Anterior cingulate cortex (tissue), 58 donors: Measurements from ENCODE around the gene PRDM11.

Experiments
- DNase-seq, 58 donors: peaks; one replicate each; lab custom pipeline; 2025; lab: John Stamatoyannopoulos, UW

PRDM11 gene

DNA sequence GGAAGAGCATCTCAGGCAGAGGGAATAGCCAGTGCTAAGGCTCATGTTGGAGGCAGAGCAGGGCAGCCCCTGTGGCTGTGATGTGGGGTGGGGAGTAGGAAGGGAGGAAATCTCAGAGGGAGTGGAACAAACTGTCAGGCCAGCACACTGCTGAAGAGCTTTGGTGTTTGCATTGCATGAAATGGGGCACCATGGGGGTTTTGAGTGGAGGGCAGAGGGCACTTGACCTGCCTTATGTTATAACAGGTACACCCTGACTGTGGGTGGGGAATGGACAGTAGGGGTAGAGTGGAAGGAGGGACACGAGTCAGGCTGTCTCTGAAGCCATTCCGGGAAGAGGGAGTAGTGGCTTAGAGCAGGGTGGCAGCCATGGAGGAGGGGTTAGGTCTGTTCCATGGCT is 24.0 kb downstream of the PRDM11 start:
- DNase-seq = no peak

DNA sequence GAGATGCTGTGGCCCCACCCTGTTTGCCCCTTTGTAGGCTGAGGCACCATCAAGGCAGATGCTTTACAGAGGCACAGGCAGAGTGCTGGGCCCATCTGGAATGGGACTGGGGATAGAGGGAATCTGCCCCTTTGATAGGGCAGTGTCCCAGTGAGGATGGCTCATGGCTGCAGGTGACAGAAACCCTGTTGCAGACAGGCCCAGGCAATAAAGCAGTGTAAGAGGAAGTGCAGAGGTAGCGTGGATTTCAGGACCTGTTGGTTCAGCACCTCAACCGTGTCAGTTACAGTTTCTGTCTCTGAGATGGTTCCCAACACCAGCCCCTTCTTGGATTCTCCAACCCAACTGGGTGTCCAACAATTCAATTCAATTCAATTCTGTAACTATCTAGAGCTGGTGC is 25.1 kb downstream of the PRDM11 start:
- DNase-seq = no peak

DNA sequence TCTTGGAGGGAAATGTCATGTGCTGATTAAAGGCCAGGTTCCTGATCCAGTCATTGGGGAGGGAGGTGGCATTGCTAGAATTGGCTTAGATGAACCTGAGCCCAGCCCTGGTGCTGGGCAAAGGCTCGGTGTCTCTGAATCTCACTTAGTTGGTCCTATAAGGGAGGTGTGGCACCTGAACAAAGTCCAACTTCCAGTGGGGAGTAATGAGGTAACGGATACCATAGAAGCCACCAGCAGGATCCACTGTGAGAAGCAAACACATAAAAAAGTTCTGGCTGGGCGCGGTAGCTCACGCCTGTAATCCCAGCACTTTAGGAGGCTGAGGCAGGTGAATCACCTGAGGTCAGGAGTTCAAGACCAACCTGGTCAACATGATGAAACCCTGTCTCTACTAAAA is 26.6 kb downstream of the PRDM11 start:
- no peak for DNase-seq

DNA sequence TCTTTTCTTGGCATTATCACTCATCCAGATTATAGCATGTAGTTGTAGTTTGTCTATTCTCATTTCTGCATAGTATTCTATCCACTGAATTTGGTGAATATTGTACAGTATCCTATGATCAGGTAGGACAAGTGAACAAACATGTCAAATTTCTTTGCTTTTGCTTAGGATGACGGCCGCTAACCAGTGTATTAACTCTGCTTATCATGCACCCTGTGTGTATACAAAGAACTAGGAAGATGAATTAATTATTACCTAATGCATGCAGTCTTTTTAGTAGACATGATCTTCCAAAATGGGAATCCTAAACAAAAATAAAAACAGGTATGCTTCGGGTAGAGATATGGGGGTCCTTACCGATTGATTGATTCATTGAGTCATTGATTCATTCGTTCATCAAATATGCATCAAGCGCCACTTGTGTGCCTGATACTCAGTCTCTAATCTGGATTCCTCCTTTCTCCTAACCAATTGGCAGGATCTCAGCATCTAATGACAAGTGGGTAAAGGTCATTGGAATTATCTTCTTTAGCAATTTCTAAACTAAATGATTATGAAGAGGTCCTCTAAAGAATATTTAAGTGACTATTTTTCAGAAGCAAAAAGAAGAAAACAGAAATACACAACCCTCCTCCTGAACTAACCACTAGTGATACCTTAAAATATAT is 27.9 kb downstream of the PRDM11 start:
- DNase-seq = no peak

DNA sequence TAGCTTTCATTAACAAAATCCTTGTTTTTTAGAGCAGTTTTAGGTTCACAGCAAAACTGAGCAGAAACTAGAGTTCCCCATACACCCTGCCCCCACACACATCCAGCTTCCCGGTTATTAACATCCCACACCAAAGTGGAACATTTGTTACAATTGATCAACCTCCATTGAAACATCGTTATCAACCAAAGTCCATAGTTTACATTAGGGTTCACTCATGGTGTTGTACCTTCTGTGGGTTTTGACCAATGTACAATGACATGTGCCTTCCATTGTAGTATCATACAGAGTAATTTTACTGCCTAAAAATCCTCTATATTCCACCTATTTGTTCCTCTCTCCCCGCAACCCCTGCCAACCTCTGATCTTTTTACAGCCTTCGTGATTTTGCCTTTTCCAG is 28.5 kb downstream of the PRDM11 start:
- DNase-seq = no peak

DNA sequence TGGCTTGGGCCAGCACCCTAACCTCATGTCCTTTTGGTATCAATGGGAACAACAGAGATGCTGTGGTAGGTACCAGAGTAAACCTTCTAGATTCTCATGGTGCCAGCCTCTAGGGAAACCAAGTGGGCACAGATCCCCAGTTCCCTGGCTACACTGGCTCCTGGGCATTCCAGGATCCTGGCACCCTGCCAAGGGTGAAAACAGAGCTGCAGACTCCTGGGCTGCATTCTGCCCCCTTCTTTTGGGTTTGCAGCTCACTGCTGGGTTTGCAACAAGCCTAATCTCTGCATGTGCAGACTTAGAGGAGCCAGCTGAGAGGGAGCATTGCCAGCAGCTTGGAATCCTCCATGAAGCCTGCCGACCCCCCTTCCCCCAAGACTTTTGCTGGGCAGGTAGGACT is 30.6 kb downstream of the PRDM11 start:
- peak in 1 of 58 donors; percentile 31 for DNase-seq

DNA sequence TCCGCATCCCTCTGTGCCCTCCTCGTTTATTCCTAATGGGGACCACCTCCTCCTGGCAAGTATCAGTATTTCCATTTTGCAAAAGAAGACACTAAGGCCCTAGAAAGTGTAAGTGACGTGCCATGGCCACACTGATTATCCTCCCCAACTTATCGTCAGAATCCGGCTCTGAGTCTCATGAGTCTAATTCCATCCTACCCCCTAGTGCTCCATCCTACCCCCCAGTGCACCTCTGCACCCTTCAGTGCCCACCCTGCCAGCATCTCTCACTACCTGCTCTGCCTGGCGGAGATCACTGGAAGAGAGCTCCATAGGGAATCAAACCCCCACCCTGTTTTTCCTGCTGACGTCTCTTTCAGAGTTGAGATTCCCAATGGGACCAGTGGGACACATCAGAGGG is 31.8 kb downstream of the PRDM11 start:
- DNase-seq = no peak

DNA sequence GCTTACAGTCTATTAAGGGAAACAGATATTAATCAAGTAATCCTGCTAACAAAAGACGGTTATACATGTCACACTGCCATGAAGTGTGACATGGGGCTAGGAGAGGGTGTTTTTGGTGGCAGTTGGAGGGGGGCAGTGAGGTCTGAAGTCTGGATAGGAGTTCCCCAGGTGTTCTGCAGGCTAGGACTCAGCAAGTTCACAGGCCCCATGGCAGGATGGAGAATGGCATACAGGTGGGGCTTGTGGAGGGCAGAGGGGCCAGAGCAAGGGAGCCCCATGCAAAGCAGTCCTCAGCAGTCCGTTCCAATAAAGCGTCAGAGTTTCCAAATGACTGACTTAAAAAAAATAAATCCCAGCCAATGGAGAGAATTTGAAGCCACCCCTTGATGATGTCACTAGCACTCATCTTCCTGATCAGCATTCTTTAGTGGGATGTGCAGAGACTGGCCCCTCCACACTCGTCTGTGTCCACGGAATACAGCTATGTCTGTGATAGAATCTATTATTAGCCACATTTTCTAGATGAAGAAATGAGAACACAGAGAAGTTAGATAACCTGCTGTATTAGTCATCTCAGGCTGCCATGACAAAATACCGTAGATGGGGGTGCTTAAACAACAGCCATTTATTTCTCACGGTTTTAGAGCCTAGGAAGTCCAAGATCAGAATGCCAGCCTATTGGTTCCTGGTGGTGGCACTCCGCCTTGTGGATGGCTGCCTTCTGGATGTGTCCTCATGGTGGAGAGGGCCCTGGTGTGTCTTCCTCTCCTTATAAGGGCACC is 32.6 kb downstream of the PRDM11 start:
- DNase-seq = peak in 6 of 58 donors; percentile 15 to 57 (median 42)

DNA sequence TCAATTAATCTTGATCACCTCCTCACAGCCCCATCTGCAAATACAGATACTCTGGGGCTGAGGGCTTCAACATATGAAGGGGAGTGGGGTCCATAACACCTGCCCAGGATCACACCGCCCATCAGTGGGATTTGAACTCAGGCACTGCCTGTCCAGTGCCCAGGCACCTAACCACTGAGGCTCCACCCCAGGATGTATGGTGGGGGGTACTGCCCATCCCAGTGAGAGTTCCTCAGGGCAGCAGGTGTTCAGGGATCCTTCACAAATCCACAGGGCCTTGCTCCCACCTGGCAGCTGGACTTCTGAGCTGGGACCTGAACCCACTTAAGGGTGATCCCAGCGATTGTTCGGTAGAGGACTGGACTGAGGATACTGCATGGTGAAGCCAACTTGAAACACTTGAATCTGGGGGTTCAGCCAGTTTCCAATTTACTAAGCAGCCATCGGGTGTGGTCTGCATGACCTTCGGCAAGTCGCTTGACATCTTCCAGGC is 33.3 kb downstream of the PRDM11 start:
- DNase-seq = no peak

DNA sequence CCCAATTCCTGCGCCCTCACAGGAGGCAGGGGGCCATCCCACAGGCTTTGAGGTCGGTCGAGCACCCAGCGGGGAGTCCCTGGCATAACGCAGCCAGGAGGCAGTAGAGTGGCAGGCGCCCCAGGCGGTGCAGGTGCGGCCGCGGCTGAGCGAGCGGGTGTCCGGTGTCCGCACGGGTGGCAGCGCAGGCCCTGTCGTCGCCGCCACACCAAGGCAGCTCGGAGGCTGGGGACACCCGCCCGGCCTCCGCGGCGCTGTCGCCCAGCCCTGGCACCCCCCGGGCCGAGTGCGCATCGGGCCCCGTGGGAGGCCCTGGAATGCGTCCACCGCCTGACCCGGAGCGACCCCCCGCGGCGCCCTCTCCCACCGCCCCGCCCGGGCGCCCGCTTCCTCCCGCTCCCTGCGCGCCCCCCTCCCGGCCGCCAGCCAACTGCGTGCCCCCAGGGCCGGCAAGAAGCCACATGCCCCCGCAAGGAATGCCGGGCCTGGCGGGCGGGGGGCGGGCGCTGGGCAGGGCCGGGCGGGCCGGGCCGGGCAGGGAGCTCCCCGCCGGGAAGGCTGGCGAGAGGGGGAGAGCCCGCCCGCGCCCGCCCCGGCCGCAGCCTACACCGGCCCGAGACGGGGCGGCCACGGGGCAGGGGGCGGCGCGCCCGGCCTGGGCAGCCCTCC is 33.9 kb downstream of the PRDM11 start:
- peak in 17 of 58 donors; percentile 31 to 68 (median 45) for DNase-seq

DNA sequence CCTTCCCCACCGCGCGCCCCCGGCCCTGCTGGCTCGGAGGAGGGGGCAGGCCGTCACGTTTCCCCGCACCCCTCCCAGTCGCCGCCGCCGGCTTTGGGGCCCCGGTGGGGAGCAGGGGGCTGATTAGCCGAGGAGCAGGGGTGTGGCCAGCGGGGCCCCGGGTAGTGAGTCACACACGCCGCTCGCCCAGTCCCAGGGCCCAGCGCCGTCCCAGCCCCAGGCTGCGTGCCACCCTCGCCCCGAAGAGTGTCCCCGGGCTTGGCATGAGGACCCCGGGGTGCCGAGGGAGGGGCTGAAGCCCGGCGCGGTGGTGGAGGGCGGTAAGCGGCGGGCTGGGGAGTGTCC is 34.4 kb downstream of the PRDM11 start:
- peak in 4 of 58 donors; percentile 47 to 70 (median 59) for DNase-seq

DNA sequence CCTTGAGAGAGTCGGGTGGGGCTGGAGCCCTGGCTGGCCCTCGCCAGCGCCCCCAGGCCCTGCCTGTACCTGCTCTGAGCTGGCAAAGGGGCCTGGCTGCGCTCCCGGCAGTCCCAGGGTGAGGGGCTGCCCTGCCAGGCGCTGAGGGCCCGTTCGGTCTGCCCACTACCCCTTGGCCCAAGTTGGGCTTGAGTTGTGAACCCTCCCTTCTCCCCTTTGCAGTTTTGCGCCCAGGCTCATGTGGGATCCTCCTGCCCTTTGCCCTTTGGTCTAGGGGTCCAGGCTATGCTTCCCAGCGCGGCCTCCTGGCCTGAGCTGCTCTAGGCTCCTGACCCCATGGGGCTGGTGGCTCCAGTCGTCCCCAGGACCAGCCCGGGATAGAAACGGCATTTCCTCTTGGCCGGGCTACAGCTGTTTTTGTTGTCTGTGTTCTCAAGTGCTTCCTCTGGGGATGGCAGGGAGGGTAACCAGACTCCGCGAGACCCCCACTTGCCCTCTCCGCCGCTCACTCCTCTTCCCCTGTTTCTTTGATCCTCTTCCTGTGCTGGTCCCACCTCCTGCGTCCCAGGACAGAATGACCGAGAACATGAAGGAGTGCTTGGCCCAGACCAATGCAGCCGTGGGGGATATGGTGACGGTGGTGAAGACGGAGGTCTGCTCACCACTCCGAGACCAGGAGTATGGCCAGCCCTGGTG is 34.9 kb downstream of the PRDM11 start:
- DNase-seq = no peak

DNA sequence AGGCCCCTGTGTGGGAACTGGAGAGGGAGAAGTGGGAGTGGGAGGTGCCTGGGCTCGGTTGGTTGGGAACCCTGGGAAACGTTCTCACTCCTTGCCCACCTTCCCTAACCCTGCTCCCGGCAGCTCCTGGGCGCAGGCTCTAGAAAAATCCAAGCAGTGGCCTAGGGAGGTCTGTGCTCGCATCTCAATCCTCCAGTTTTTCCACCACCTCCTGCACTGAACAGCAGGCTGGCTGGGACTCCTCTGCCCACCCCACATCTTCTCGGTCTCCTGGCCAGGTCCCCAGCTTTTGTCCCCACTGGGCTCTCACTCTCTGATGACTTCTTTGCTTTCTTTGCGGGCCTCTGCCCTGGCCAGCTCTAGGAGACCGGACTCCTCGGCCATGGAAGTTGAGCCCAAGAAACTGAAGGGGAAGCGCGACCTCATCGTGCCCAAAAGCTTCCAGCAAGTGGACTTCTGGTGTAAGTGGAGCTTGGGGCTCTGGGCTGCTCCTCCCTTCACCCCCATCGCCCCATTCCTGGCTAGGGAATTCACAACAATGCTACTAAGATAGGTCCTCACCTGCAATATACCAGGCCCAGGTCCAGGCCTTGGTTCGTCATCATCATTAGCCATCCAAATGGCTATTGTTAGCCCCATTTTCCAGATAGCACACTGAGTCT is 35.6 kb downstream of the PRDM11 start:
- DNase-seq = no peak

DNA sequence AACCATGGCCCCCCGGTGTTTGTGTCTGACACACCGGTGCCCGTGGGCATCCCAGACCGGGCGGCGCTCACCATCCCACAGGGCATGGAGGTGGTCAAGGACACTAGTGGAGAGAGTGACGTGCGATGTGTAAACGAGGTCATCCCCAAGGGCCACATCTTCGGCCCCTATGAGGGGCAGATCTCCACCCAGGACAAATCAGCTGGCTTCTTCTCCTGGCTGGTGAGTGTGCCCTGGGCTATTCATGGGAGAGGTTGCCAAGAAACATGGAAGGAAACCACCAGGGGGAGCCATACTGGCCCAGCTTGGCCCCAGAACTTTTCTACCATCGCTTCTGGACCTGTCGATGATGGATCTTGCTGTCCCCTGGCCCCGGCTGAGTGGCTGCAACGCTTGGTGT is 36.5 kb downstream of the PRDM11 start:
- DNase-seq = peak in 1 of 58 donors; percentile 15

DNA sequence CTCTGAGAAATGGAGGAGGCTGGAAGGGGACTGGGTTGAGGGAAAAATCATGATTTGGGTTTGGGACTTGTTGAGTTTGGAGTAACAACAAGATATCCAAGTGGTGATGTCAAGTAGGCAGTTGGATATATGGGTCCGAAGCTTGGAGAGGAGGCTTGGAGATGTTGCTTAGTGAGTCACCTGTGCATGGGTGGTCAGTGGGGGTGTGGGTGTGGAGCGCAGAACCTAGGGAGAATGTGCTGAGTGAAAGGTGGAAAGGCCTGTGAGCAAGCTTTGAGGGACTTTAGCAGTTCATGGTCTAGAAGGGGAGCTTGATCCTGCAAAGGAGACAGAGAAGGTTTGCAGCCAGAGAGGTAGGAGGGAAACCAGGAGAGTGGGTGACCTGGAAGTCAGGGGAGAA is 38.2 kb downstream of the PRDM11 start:
- DNase-seq = no peak

DNA sequence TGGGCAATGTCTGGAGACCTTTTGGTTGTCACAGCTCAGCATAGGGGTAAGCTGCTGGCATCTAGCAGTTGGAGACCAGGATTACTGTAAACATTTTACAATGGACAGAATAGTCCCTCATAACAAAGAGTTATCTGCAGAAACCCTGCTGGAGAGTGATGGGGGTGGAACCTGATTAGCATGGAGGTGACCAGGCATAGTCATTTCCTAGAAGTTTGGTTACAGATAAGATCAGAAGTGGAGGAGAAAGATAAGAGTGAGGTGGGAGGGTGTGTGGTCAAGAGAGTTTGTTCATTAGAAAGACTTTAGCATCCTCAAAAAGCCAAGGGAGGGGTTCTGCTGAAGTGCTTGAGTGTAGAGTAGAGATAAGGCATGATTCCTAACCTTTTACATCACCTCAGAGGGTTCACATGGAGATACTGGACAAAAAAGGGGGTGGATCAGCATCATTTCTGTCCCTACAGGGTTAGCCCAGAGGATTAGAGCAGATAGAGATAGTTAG is 38.8 kb downstream of the PRDM11 start:
- no peak for DNase-seq

DNA sequence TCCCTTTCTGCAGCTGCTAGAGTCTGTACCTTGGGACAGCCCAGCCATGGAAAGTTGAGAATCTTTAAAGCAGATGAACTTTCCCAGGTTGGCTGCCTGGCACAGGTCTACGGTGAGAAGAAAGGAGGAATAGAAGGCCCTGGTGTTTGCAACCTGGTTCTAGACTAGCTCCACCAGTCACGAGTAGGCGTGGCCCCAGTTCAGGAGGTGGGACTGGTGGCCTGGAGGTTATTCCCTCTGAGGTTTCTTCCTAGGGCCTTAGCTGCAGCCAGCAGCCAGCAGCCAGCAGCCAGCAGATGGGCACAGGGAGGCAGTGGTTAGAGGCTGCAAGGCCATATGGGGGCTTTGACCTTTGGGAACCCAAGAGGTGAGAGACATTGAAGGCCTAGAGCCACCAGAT is 40.9 kb downstream of the PRDM11 start:
- DNase-seq = no peak

DNA sequence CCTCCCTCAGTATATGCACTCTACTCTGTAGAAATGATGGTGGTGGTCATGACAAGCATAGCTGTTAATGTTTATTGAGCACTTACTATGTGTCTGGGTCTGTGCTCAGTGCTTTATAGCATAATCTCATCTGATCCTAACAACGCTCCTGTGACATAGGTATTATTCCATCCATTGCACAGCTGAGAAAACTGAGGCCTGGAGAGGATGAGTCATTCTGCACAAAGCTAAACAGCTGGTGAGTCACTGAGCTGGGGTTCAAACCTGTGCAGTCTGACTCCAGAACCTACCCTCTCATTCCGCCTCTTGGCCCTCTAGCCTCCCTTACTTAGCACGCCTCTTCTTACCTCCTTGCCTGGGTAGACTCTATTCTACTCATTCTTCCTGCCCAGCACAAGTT is 41.7 kb downstream of the PRDM11 start:
- no peak for DNase-seq

DNA sequence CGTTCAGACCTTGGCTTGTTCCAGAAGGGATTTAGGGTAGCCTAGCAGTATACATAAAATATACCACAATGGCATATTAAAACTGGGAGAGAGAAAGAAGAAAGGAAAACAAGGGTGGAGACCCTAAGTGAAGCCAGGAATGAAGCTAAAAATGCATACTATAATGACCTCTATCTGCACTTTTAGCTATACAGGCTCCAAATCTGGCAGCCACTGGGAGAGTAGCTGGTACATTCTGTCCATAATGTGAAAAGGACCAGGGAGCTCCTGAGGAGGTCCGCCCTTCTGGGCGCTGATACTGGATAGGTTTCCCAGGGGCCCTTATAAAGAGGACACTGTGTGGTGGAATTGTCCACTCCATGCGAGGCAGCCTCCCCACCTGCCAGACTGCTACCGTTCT is 42.8 kb downstream of the PRDM11 start:
- DNase-seq = no peak

DNA sequence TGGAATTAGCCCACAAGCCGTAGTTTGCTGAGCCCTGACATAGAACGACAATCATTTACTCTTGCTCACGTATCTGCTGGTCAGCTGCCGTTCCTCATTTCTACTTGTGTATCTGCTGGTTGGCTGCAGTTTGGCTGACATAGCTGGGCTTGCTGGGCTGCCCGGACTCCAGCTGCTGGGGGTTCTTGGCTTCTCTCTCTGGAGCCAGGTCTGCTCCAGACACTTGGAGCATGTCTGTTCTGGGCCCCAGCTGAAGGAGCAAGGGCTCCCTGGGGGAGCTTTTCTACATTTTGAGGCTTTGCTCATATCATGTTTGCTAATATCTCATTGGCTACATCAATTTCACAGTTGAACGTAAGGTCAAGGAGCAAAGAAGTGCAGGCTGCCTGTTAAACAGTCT is 47.3 kb downstream of the PRDM11 start:
- DNase-seq = no peak
